BJ (cell line): Measurements from ENCODE around the gene HPN. TPM values are rescaled to one million over a fixed set of nuclear protein-coding genes. Genes with fewer than 3 reads are reported as not detected.
"Not testable (repeated sequence)": the region's sequence is repeated elsewhere in the genome, so short reads cannot be mapped to it uniquely, and the experiment has no call there.

Experiments
- CTCF ChIA-PET: fragments of 350-600 bp; formaldehyde crosslinking; extraction: SDS; loops from one replicate; lab custom pipeline; 2021; ENCODE audit warnings: antibody characterized with exemption, inconsistent platforms; lab: Yijun Ruan, JAX
- POLR2A ChIA-PET: fragments of 300-600 bp; sonication (Branson Sonifier 250); formaldehyde crosslinking; extraction: SDS; loops from one replicate; lab custom pipeline; 2021; ENCODE audit warnings: antibody characterized with exemption; lab: Charles Lee
- DNase-seq: peaks from one replicate; pipeline ENCODE4 v3.0.0-alpha.2; 2011; ENCODE audit warnings: low read depth
- H3K27me3 ChIP-seq: 2 replicates; pipeline ENCODE4 v1.6.0; 2011; ENCODE audit warnings: low read length; ENCODE audit not compliant: control insufficient read depth, insufficient read depth
- H3K36me3 ChIP-seq: 2 replicates; pipeline ENCODE4 v1.5.1; 2011; ENCODE audit warnings: low read length; ENCODE audit not compliant: control insufficient read depth, insufficient read depth
- H3K4me3 ChIP-seq: 2 replicates; pipeline ENCODE4 v1.5.1; 2011; ENCODE audit warnings: low read depth, mild to moderate bottlenecking, control low read depth, low read length
- polyA minus RNA-seq: library from RNA; depleted of rRNA, polyadenylated mRNA; stranded (reverse); fragments of >200 nt; gene quantifications from 2 replicates; pipeline ENCODE4 v1.2.3, GENCODE V29; 2011; rRNA and poly(A)+ RNA removed
- polyA plus RNA-seq: library from polyadenylated mRNA; depleted of rRNA; stranded (reverse); fragments of >200 nt; gene quantifications from 2 replicates; pipeline ENCODE4 v1.2.3, GENCODE V29; 2011; rRNA removed
- TF ChIP-seq, protein P1 (sequence below): IDR thresholded peaks from 2 replicates; pipeline ENCODE4 v1.5.1; 2011; ENCODE audit warnings: low read depth, mild to moderate bottlenecking, control low read depth, inconsistent platforms, low read length, moderate library complexity; ENCODE audit not compliant: insufficient read depth

The HPN gene
- not detected in 2 replicates for polyA plus RNA-seq
- not detected in 2 replicates for polyA minus RNA-seq

DNA sequence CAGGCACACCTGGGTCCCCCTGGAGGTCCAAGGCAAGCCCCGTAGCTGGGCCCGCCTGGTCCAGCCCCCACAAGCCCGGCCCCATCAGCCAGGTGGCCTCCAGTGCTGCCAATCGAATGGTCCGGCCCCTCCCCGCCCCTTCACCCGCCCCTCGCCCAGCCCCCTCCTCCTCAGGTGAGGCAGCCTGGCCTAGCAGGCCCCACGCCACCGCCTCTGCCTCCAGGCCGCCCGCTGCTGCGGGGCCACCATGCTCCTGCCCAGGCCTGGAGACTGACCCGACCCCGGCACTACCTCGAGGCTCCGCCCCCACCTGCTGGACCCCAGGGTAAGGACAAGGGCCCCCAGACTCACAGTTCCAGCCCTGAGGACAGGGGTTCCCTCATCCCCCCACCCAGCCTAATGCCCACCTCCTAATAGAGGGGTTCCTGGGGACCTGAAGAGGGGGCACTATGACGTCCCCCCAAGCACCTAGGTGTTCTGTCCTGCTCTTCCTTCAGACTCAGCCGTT, at the start of gene HPN:
Gene HPN (plus strand): TSS at position 174 of the 508 bp plus-strand sequence. CDS start 786 bp downstream, outside the sequence.
- no peak within 1 kb of the TSS for H3K4me3 ChIP-seq
- ChIA-PET CTCF (no interaction called here), POLR2A (no interaction called here)
- no peaks in the 10 kb centered on the region for H3K36me3 ChIP-seq
- no peak for DNase-seq
- H3K27me3 ChIP-seq = peaks cover 2% of the 10 kb centered on the region; the same call in 1 of the 2 replicates
- TF ChIP-seq, protein P1, sequence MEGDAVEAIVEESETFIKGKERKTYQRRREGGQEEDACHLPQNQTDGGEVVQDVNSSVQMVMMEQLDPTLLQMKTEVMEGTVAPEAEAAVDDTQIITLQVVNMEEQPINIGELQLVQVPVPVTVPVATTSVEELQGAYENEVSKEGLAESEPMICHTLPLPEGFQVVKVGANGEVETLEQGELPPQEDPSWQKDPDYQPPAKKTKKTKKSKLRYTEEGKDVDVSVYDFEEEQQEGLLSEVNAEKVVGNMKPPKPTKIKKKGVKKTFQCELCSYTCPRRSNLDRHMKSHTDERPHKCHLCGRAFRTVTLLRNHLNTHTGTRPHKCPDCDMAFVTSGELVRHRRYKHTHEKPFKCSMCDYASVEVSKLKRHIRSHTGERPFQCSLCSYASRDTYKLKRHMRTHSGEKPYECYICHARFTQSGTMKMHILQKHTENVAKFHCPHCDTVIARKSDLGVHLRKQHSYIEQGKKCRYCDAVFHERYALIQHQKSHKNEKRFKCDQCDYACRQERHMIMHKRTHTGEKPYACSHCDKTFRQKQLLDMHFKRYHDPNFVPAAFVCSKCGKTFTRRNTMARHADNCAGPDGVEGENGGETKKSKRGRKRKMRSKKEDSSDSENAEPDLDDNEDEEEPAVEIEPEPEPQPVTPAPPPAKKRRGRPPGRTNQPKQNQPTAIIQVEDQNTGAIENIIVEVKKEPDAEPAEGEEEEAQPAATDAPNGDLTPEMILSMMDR = no peak

DNA sequence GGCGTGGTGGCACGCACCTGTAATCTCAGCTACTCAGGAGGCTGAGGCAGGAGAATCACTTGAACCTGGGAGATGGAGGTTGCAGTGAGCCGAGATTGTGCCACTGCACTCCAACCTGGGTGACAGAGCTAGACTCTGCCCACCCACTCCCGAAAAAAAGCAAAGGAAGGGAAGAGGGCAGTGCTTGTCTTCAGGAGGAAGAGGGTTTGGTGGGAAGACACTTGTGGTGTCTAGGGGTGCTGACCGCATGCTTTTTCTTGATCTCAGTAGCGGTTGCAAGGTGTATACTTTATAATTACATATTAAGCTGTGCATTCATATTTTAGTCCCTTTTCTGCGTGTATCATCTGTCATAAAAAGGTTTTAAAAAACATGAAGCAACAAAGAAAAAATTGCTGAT, 48.9 kb upstream of the HPN start:
- POLR2A ChIA-PET, DNase-seq, H3K36me3 ChIP-seq, H3K4me3 ChIP-seq, H3K27me3 ChIP-seq: not testable (repeated sequence)
- CTCF ChIA-PET = interaction anchor here (0.9 kb wide), 1 partner anchor 21 kb away, joined by 3 read pairs; no protein-coding TSS in a partner anchor

DNA sequence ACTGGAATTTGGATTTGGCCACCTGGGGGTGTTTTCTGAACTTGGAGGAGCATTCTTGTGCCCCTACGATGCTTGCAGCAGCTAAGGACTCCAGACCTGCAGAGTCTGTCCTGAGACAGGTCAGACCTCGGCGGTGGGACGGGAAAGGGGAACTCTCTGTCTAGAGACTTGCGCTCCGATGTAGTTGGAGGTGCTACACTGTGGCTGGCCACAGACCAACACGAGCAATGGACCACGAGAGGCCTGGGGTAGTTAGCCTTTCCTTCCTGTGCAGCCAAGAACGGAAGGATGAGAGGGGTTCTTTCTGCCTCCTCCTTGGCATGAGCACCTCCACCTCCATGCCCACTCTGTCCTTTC, 47.3 kb upstream of the HPN start:
- CTCF ChIA-PET = no interaction called here
- POLR2A ChIA-PET = no interaction called here

DNA sequence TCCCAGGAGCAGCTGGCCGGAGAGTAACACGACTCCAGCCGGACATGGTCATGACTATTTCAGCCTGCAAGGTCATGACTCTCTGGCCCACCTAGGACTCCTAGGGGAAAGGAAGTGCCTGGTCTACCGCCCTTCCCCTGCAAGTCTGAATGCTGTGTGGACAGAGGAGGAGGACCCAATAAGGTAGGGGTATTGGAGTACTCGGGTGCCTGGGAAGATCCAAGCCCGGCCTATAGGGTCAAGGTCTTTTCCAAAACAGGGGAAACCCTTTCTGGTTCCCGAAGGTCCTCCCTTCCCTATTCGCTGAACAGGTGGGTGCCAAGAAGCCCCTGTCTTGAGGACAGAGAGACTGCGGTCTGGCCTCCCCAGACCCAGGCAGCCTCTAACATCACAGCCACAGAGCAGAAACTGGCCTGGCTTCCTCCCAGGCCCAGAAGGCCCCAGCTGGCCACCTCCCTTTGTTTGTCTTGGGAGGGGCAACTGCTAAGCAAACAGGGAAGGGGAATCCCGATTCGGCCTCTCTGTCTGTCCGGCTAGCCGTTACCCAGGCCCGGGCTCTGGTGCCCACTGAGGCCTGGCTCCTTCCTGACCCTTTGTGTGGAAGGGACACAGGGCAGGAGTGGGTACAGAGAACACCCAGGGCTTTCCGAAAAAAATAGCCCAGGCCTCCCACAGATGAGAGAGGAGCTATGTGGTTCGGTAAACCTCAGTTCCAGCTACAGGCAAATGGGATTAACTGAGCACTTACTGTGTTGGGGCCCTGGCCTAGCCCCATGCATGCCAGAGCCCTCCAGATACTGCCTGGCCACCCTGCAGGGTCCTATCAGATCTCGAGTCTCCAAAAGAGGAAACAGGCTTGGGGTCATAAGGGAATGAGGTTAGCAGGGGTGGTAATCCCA, 46.6 kb upstream of the HPN start:
- no peaks in the 10 kb centered on the region for H3K36me3 ChIP-seq
- no peaks in the 10 kb centered on the region for H3K27me3 ChIP-seq
- H3K4me3 ChIP-seq = no peak overlapping the region
- ChIA-PET POLR2A (no interaction called here), CTCF (interaction anchor here (0.9 to 1.1 kb wide), 2 partner anchors 9 to 72 kb away, joined by 3 to 5 read pairs; no protein-coding TSS in a partner anchor)
- no peak for DNase-seq
- TF ChIP-seq, protein P1 = no peak

More for the DNA sequence above, 47.3 kb upstream of the HPN start:
- no peak for DNase-seq
- H3K4me3 ChIP-seq = no peak overlapping the region
- TF ChIP-seq, protein P1 = no peak
- H3K27me3 ChIP-seq = no peaks in the 10 kb centered on the region
- no peaks in the 10 kb centered on the region for H3K36me3 ChIP-seq

DNA sequence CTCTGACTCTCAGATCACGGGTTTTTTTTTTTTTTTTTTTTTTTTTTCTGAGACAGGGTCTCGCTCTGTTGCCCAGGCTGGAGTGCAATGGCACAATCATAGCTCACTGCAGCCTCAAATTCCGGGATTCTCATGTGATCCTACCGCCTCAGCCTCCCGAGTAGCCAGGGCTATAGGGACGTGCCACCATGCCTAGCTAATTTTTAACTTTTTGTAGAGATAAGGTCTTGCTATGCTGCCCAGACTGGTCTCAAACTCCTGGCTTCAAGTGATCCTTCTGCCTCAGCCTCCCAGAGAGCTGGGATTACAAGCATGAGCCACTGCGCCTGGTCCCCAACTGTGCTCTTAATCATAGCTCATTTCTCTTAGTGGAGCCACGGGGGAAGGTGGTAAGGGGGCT, 46.0 kb upstream of the HPN start:
- ChIA-PET POLR2A (no interaction called here), CTCF (interaction anchor here (0.9 to 1.1 kb wide), 3 partner anchors 10 to 71 kb away, joined by 3 to 5 read pairs (median 3); no protein-coding TSS in a partner anchor)
- DNase-seq = no peak

More for the DNA sequence above, 46.0 kb upstream of the HPN start:
- Histone ChIP-seq H3K27me3 (no peaks in the 10 kb centered on the region), H3K36me3 (no peaks in the 10 kb centered on the region), H3K4me3 (no peak overlapping the region)
- TF ChIP-seq, protein P1 = no peak
